ENCODE results near the gene LTBP3.

GRCh38 chr11:65538915-65539743 lies 19.0 kb downstream of the LTBP3 start:
- TF ChIP-seq, protein P1, sequence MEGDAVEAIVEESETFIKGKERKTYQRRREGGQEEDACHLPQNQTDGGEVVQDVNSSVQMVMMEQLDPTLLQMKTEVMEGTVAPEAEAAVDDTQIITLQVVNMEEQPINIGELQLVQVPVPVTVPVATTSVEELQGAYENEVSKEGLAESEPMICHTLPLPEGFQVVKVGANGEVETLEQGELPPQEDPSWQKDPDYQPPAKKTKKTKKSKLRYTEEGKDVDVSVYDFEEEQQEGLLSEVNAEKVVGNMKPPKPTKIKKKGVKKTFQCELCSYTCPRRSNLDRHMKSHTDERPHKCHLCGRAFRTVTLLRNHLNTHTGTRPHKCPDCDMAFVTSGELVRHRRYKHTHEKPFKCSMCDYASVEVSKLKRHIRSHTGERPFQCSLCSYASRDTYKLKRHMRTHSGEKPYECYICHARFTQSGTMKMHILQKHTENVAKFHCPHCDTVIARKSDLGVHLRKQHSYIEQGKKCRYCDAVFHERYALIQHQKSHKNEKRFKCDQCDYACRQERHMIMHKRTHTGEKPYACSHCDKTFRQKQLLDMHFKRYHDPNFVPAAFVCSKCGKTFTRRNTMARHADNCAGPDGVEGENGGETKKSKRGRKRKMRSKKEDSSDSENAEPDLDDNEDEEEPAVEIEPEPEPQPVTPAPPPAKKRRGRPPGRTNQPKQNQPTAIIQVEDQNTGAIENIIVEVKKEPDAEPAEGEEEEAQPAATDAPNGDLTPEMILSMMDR (IDR thresholded peaks at IDR 0.05): no peak
- TF ChIP-seq JUND (IDR thresholded peaks at IDR 0.05): no peak
- TF ChIP-seq GATA2 (CRISPR knock-in tag; IDR thresholded peaks at IDR 0.05): no peak
